Gastroesophageal sphincter (tissue), 3 donors: ENCODE data around the gene MKS1.

ENCODE experiments used
- EP300 ChIP-seq: sonication (generic); formaldehyde crosslinking; IDR thresholded peaks from one replicate; pipeline ENCODE4 v1.6.1; 2017; ENCODE audit warnings: antibody characterized with exemption, mild to moderate bottlenecking
- POLR2A ChIP-seq, 2 donors: fragments of 450-650 bp; IDR thresholded peaks; one replicate each; pipeline ENCODE4 v1.6.1; 2017; ENCODE audit warnings: antibody characterized with exemption in 2 of 2, mild to moderate bottlenecking in 2 of 2, moderate library complexity in 1 of 2
- TF ChIP-seq, protein P1 (sequence below), 4 experiments: fragments of 200-600 bp in 2 of 4; fragments of 450-650 bp in 2 of 4; sonication (generic) in 1 of 4; IDR thresholded peaks; one replicate each; pipeline ENCODE4 v1.5.1; 2017 to 2019; ENCODE audit warnings: antibody characterized with exemption in 4 of 4, mild to moderate bottlenecking in 2 of 4, moderate library complexity in 2 of 4

DNA sequence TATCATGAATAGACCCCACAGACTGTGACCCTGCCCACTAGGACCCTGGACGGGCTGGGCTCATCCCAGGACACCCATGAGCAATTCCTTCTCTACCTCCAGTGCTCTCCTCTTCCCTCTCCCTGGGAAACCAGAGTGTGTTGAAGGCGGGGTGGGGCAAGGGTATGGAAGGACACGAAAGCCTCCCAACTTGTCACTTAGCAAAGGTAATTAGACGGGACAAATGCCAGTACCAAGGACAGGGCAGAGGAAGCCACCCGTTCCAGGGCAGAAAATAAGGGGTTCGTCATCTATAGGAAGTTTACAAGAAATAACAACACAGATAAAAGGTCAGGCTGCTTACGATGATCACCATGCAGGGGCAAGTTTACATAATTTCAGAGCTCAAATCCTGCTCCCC lies 31.4 kb downstream of the MKS1 start:
- TF ChIP-seq, protein P1, sequence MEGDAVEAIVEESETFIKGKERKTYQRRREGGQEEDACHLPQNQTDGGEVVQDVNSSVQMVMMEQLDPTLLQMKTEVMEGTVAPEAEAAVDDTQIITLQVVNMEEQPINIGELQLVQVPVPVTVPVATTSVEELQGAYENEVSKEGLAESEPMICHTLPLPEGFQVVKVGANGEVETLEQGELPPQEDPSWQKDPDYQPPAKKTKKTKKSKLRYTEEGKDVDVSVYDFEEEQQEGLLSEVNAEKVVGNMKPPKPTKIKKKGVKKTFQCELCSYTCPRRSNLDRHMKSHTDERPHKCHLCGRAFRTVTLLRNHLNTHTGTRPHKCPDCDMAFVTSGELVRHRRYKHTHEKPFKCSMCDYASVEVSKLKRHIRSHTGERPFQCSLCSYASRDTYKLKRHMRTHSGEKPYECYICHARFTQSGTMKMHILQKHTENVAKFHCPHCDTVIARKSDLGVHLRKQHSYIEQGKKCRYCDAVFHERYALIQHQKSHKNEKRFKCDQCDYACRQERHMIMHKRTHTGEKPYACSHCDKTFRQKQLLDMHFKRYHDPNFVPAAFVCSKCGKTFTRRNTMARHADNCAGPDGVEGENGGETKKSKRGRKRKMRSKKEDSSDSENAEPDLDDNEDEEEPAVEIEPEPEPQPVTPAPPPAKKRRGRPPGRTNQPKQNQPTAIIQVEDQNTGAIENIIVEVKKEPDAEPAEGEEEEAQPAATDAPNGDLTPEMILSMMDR (IDR thresholded peaks at IDR 0.05): no peak
- TF ChIP-seq EP300 (no peak), POLR2A (IDR thresholded peaks at IDR 0.05) (no peak)
